GM21786 (cell line): Measurements from ENCODE around the gene WSB1.
"Not testable (repeated sequence)": the region's sequence is repeated elsewhere in the genome, so short reads cannot be mapped to it uniquely, and the experiment has no call there.

ENCODE experiments used
- ATAC-seq: cut with Tn5 transposase; IDR thresholded peaks from one replicate; pipeline ENCODE4 v1.9.1; 2021; ENCODE audit not compliant: unreplicated experiment

Gene WSB1

DNA sequence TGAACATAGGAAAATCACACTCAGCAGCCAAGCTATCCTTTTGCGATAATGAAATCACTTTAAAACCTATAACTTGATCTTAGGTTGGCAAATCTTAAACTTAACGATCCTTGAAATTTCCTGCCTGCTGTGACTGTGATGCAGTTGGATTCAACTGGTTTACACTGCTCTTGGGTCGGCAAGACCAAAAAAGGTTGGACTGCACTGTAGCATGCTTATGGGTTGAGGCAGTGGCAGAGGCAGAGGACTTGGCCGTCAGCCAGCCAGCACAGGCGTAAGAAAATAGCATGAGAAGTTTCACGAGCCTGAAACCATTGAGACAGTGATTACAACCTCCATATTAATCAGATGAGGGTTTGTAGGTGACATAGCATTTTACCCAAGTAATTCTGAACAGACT, 21.4 kb downstream of the WSB1 start:
- ATAC-seq, result no peak

DNA sequence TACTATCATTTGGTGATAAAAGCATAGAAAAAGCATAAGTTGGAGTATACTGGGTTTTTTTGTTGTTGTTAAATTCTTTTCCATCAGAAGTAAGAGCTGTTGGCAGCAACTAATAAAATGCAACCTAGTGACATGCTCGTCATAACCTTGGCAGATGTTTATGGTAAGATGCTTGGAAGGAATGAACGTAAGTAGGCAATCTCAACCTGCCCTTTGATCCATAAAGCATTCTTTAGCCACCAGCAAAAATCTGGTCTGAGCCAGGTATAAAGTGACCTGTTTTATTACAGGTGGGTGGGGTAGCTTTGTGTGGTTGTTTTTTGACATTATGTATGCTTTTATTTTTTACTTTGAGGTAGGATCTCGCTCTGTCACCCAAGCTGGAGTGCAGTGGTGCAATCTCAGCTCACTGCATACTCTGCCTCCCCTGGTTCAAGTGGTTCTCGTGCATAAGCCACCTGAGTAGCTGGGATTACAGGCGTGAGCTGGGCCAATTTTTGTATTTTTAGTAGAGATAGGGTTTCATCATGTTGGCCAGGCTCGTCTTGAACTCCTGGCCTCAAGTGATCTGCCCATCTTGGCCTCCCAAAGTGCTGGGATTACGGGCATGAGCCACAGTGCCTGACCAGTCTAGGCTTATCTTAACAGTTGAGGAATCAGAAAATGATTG, 22.0 kb downstream of the WSB1 start:
- ATAC-seq, result no peak

DNA sequence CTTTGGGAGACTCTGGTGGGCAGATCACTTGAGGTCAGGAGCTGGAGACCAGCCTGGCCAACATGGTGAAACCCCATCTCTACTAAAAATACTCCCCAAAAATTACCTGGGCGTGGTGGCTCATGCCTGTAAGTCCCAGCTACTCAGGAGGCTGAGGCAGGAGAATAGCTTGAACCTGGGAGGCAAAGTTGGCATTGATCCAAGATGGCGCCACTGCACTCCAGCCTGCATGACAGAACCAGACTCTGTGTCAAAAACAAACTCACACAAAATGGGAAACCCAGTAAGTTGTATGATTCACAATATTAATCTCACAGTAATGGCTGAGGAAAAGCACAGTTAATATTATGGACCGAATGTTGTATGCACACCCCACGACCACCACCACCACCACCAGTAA, 24.3 kb downstream of the WSB1 start:
- no peak for ATAC-seq

DNA sequence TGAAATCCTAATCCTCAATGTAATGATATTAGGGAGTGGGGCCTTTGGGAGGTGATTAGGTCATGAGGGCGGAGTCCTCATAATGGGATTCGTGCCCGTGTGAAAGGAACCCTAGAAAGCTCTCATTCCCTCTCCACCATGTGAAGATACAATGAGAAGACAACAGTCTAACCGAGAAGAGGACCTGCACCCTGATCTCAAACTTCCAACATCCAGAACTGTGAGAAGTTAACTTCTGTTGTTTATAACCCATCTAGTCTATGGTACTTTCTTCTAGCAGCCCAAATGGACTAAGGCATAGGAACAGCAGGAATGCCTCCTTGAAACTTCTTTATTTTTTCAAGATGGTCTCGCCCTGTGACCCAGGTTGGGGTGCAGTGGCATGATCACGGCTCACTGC, 24.7 kb downstream of the WSB1 start:
- no peak for ATAC-seq

DNA sequence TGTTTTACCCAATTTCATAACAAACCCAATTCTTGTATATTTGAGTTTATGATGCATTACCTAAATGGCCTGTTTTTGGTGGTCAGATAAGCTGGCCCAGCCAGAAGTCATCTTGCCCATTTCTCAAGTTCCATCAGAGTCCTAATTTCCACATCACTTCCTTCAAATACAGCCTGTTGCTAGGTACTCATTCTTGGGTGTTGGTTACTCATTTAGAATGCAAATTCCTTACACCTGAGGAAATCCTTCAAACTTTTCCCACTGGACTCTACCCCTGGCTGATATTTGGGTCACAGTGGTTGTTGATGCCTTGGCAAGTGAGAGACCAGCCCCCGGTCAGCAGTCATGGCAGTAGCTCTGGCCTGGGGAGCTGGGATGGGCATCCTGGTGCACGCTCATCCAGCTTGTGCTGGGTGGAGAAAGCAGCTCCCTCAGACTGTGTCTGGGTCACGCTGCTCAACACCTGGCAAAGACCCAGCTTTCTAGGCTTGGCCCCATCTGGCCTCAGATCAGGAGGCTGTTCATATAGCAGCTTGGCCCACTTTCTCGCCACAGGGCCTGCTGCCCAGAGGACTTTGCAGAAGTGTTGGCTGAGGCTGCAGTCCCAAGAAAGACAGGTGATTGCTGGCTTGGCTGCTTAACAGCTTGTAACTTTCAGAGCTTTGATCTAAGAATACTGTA, 25.8 kb downstream of the WSB1 start:
- ATAC-seq, result no peak

DNA sequence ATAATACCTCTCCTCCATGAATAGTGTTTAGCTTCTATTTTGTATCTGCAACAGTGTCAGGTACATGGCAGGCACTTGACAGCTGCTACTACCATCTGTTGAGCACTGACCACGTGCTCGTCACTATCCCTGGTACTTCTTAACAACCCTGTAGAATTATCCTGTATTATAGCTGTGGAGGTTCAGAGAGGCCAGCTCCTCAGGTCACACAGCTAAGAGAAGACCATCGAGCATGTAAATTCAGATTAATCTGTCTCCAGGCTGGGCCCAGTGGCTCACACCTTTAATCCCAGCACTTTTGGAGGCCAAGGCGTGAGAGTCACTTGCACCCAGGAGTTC, 26.3 kb downstream of the WSB1 start:
- no peak for ATAC-seq

DNA sequence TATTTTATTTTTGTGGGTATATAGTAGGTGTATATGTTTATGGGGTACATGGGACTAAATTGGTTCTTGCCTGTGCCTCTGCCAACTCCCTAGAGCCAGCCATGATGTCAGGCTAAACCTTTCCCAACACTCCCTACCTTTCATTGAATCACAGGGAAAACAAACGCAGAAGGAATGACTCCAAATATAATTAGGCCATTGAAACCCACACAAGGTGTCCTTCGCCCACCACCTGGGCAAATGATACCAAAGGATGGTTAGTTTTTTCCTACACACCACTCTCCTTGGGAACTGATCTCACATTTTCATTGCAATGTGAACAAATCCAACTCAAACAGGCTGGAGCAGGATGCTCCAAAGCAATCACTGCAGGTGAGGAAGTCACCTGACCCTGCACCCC, 27.5 kb downstream of the WSB1 start:
- no peak for ATAC-seq

DNA sequence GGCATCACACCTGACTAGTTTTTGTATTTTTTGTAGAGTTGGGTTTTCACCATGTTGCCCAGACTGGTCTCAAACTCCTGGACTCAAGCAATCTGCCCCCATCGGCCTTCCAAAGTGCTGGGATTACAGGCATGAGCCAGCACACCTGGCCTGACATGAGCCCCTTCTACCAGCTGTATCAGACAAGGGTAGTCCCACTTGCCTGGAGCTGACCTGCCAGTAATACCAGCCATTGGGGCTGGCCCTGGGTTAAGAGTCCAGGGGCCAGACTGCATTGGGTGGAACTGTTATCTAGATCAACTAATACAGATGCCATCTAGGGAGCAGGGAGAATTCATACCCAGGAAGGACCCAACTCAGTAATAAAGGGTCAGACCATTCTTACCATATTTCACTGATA, 28.1 kb downstream of the WSB1 start:
- ATAC-seq, result no peak

DNA sequence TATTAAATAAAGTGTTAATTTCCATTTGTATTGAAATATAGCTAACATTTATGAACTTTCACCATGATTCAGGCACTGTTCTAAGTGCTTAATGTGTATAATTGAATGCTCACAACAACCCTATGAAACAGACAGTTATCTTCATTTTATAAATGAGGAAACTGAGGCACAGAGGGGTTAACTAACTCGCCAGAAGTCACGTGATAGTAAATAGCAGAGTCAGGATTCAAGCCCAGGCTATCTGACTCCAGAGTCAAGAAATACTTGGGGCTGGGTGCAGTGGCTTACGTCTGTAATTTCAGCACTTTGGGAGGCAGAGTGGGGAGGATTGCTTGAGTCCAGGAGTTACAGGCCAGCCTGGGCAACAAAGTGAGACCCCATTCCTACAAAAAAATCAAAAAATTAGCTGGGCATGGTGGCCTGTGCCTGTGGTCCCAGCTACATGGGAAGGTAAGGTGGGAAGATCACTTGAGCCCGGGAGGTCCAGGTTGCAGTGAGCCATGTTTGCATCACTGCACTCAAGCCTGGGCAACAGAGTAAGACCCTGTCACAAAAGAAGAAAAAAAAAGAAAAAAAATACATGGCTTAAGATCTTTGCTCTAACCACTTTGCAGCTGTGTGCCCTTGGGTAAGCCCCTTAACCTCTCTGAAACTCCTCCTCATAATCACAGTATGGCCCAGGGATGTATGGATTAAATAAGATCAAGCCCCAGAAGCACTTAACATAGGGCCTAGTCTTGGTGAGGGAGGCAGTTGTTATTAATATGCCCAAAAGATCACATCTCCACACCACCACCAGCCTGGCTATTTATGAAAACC, 29.0 kb downstream of the WSB1 start:
- no peak for ATAC-seq

DNA sequence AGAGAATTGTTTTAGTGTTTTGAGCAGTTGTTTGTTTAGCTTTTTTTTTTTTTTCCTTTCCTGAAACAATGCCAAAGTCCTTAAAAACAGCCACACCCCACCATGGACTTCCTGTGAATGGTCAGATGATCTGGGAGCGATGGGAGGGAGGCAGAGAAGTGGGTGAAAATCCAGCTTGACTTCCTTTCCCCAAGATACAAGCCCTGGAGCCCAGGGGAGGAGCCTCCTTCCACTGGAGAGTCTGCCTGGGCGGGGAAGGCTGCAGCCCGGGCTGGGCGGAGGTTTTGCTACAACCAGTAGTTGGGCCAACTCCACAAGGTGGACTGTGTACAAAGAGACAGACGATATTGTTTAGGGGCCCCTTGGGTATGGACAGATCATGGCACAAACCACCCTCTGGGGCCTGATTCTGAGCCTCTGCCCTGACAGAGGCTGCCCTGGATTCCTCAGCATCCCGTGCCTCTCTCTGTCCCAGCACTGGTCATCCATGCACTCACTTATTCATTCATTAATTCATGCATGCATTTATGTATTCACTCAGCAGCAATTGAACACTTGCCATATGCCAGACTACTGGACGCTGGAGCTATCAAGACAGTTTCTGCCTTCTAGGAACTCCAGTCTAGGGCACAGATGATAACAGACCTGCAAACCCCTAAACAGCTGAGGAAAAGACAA, 29.8 kb downstream of the WSB1 start:
- ATAC-seq, result no peak

DNA sequence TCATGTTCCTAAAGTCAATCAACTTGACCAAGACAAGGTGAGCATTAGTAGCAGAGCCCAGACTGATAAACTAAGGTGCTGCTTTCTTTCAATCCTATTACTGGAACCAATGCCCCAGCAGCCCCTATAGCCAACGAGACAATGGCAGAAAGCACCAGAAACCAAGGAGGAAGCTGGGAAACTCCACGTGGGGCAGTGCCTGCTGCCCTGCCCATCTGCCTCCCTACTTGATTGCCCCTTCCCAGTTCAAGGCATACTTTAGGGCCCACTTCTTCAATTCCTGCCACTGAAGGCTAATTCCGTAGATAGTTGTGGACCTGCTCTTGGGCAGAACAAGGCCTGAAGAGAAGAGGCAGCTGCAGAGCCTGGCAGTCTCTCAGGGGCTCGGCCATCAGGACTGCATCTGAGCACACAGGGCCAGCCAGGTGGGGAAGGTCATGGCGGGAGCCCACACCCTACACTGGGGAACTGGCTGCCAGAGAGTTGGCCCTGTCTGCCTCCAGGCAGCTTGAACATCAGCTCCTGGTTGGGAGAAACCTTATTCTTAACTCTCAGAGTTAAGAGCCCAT, 30.9 kb downstream of the WSB1 start:
- no peak for ATAC-seq

DNA sequence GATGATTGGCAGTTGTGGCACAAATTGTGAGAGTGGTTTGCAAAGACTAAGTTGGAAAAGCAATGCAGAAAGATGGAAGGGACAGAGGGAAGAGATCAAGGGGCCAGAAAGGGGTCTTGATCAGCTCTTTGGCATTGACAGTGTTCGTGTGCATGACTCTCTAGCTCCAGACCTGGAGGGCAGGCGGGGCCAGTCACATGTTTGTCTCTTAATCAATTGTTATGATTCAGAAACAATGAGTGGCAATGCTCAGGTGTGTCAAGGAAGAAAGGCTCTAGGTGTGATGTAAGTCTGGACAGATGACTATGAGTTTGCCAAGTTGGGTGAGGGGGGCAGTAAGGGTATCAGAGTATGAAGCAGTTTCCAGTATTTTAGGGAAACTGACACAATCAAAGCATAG, 32.1 kb downstream of the WSB1 start:
- no peak for ATAC-seq

DNA sequence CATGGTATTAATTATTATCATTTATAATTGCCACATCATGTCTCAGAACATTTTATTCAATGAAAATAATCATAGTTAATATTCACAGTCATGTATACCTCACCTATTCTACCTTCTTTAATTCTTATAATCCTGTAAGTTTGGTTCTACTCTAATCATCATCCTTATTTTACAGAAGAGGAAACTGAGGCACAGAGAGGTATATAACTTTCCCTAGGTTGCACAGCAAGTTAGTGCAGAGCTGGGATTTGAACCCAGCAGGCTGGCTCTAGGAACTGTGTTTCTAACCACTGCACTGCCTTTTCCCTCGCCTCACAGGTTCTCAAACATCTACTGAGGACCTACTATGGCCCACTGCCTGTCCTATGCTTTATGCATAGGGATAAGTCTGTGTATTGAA, 32.7 kb downstream of the WSB1 start:
- ATAC-seq, result no peak

DNA sequence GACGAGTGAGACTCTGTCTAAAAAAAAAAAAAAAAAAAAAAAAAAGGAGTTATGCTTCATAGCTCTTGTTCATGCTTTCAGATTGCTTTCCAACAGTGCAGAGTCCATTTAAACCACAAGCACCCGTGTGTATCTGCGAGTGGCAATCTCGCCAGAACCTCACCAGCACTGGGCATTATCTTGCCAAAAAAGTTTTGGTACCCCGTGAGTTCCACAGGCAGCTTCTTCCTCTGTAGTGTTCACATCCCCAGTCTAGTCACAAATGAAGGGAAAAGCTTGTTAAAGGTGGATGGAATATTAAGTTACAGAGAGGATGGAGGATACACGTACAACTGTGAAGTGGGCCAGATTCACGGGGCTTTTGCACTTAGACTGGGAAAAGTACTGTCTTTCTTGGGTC, 33.5 kb downstream of the WSB1 start:
- no peak for ATAC-seq

DNA sequence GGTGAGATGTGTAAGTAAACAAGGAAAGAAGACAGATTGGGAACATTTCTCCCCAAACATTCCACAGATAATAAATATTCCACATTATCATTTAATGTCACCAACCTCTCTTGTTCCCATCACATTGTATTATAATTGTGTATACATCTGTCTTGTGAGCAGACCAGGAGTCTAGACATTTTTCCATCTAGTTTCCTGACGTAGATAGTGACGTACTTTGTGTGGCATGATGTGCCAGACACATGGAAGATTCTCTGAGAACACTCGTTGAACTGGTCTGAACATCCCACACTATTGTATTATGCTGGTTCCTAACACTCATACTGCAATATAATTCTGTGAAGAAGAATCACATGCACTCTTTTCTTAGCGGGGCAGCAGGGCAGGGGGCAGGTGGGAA, 34.0 kb downstream of the WSB1 start:
- ATAC-seq, result no peak

DNA sequence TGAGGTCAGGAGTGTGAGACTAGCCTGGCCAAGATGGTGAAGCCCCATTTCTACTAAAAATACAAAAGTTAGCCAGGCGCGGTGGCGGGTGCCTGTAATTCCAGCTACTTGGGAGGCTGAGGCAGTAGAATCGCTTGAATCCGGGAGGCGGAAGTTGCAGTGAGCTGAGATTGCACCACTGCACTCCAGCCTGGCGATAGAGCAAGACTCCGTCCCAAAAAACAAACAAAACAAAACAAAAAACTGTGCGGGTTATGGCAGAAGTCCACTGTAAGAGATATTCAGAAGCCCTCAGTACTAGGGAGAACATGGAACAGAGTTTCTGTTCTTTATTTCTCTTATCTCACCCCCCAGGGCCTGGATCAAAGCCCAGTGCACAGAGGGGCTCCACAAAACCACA, 34.8 kb downstream of the WSB1 start:
- ATAC-seq, result not testable (repeated sequence)

DNA sequence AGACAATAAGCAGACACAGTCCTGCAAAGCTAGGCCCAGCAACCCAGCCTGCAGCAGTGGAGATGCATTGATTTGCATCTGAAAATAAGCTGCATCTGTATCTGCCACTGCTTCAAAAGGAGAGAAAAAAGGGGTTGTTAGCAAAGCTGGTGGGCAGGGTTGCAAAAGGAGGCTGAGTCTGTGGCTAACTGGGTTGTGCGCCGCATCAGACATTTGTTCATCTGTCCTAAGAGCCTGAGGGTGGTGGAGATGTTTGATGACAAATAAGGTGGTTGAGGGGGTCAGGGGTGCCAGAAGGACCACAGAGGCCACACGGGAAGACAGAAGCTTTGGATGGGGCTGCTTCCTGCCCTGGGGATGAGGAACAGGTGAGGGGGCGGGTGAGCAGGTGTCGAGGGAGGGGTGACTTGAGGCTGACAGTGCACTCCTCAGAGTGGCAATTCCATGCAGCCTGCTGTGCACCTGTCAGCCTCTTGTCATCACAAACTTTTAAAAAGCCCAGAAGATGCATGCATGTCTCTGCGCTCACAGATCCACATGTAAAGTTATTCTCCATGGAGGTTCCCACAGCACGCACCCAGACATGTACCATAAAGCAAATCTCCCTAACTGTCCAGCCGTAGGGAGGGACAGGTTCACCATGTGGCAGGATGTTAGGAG, 35.4 kb downstream of the WSB1 start:
- no peak for ATAC-seq

DNA sequence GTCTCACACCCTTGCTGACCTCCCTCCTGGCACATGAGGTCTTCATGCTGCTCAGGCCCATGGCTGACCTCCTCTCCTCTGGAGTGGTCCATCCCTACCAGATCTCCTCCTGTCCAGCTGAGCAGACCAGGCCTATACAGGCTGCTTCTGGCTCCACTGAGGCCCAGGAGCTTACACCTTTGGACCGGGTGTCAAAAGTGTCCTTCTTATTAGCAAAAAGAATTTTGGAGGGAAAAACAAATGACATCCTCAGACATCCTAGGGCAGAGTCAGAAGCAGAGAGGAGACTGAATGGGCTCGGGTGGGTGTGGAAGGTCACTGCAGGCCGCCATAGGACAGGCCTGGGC, 38.1 kb downstream of the WSB1 start:
- ATAC-seq, result no peak

DNA sequence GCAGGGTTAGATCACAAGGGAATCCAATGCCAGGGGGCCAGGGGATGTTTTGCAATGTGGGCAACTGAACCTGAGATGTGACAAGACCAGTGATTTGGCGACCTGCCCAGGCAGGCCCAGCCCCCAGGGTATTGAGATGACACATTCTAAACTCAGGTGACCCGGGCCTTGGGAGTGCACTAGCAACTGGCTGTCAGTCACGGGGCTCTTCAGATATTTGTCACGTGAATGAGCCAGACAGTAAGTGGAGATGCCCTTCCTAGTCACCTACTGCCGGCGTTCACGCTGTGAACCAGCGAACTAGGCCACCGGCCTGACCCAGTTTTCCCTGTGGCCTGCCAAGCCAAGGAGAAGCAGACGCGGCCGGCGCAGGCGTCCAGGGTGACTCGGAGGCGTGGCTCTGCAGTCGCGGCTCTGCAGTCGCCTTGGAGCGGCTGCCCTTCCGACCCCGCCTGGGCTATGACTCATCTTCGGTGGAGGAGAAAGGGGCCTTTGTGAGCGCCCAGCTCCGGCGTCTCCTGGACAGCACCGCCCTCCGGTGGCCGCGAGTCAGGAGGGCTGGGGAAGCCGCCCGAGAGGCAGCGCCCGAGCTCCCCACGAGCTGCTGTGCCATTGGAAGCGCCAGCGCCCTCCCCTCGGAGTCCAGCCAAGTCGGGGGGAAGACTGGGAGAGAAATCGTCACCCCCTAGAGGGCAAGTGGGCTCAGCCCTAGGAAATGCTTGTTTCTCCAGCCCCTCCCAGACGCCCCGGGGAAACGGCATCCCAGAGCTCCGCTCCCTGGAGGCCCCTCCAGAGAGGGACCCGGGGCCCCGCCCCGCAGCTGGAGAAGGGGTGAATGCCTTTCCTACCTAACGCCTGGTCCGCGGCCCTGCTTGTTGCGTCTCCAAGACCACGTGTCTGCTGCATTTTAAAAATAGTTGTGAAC, 38.8 kb downstream of the WSB1 start:
- ATAC-seq, result peak; percentile 87

DNA sequence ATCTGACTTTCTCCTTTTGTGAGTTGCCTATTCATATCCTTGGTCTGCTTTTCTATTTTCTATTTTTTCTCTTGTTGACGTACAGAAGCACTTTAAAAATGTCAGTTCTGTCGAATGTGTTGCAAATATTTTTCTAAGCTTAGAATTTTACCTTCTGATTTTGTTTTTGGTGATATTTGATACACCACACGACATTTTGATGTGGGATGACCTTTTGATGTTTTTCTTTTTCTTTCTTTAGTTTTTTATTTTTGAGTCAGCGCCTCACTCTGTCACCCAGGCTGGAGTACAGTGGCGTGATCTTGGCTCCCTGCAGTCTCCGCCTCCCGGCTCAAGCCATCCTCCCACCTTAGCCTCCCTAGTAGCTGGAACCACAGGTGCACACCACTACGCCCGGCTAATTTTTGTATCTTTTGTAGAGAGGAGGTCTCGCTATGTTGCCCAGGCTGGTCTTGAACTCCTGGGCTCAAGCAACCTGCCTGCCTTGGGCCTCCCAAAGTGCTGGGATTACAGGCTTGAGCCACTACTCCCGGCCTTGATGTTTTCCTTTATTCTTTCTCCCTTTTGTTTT, 39.6 kb downstream of the WSB1 start:
- ATAC-seq, result no peak
